ENCODE measurements around the gene SH3RF3.

GRCh38 chr2:109427661-109428091, 298.7 kb downstream of the SH3RF3 start:
- no peak for TF ChIP-seq EZH2 (IDR thresholded peaks at IDR 0.05; ENCODE audit: low read length, missing control alignments)
- TF ChIP-seq, protein P1, sequence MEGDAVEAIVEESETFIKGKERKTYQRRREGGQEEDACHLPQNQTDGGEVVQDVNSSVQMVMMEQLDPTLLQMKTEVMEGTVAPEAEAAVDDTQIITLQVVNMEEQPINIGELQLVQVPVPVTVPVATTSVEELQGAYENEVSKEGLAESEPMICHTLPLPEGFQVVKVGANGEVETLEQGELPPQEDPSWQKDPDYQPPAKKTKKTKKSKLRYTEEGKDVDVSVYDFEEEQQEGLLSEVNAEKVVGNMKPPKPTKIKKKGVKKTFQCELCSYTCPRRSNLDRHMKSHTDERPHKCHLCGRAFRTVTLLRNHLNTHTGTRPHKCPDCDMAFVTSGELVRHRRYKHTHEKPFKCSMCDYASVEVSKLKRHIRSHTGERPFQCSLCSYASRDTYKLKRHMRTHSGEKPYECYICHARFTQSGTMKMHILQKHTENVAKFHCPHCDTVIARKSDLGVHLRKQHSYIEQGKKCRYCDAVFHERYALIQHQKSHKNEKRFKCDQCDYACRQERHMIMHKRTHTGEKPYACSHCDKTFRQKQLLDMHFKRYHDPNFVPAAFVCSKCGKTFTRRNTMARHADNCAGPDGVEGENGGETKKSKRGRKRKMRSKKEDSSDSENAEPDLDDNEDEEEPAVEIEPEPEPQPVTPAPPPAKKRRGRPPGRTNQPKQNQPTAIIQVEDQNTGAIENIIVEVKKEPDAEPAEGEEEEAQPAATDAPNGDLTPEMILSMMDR (conservative IDR thresholded peaks at IDR 0.05 in 1 of 2, IDR thresholded peaks at IDR 0.05 in 1 of 2; ENCODE audit: low read depth in 1 of 2, low read length in 2 of 2), result no peak

Data from fibroblast of lung (primary cell).